ENCODE results near the gene AHCYL2.
"Not testable (repeated sequence)": the region's sequence is repeated elsewhere in the genome, so short reads cannot be mapped to it uniquely, and the experiment has no call there.

AHCYL2 gene

DNA sequence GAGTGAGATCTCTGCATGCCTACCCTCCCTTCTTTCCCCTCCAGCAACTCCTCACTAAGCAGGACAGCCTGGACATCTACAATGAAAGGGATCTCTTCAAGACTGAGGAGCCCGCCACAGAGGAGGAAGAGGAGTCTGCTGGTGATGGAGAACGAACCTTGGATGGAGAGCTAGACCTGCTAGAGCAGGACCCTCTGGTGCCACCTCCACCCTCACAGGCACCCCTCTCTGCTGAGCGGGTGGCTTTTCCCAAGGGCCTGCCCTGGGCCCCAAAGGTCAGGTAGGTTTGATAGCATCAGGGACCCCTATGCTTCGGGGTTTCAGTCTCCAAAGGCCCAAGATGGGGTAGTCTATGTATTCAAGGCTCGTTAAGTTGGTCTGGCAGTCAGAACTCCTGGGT, 233.3 kb downstream of the AHCYL2 start:
- DNase-seq: no peak

DNA sequence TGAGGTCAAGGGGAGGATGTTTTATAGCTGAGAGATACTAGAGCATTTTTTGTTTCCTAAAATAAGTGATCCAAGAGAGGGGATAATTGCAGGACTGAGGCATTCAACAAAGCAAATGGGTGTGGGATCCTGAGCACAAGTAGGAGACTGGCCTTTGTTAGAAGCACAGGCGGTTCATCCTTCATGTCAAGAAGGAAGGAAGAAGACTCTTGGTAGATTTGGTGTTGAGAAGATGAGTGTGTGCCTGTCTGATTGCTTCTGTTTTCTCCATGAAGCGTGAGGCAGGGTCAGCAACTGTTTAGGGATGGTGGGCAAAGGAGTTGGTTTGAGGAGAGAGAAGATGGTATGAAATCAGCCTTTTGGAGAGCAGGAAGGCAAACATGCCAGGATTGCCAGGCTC, 237.0 kb downstream of the AHCYL2 start:
- DNase-seq: no peak

DNA sequence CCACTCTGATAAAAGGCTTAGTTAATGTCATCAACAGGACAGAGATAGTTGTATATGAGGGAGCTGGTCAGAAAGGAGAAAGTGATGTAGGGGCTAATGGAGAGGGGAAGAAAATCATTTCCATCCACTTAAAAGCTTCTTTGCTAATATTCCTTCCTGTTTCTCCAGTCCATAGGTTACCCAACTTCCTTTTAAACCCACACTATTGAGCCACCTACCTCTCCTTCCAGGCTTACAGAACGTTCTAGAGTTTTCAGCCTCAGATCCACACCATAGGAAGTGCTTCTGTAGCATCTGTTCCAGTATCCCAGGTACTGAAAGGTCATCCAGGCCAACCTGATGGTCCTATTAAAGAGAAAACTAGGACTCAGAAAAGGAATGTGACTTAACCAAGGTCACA, 237.6 kb downstream of the AHCYL2 start:
- no peak for DNase-seq

DNA sequence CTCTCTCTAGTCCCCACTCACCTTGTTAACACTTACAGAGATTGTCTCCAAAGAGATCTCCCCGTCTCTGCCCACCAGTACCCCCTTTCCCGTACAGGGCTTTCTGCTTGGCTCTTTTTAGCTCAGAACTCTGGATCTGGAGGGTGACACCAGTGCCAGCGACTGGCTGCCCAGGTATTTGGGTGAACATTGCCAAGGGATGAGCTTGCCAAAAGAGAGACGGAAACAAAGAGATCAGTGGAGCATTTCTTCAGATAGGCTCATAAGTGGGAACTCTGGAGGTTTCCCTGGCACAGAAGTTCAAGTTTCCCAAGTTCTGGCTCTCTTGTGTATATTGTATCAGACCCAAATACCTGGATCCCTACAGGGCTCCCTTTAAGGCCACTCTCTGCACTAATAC, 239.4 kb downstream of the AHCYL2 start:
- DNase-seq: no peak

DNA sequence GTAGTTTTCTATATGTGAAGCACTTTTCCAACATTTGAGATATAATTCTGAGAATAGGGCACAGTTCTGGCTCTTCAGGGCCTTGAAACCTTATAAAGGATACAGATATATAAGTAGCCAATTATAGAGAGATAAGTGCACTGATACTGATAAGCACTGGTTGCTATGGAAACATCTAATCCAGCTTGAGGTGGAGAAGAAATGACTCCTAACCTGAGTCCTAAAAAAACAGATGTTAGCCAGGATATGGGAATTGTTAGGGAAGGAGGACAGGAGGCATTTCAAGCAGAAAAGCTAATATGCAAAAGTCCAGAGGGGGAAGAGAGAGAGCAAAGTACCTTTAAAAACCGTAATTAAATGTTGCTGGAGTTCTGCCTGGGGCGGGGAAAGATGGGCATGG, 240.2 kb downstream of the AHCYL2 start:
- no peak for DNase-seq

DNA sequence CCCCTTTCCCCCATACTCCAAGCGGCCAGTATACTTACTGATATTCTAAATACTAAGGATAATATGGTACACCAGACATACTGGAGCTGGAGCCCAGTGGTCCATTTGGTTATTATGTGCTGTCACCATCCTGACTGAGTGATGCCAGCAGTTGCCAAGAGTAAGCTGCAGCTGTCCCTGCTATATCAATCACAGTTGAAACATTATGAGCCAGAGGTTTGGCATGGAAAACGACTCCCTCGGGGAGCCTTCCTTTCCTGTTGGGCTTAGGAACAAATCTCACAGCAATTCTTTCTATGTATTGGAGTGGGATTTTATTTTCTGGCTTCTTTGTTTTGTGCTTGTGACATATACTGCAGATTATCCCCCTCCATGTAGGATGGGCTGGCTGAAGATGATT, 242.0 kb downstream of the AHCYL2 start:
- no peak for DNase-seq

DNA sequence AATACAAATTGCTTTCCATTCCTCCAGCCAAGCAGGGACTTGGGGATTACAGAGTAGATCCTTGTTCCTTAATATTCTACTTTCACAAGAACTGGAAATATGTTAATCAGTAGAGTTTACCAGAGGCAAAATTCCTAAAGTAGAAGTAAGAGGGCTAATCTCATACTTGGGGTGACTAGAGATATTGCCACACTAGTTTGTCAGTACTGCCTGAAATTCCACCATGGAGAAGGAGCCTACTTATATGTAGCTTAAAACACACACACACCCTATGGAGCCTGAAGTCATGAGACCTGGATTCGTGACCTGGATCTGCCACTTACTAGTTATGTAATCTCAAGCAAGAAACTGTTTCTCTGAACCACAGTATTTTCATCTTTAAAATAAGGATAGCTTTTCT, 243.3 kb downstream of the AHCYL2 start:
- DNase-seq: no peak

DNA sequence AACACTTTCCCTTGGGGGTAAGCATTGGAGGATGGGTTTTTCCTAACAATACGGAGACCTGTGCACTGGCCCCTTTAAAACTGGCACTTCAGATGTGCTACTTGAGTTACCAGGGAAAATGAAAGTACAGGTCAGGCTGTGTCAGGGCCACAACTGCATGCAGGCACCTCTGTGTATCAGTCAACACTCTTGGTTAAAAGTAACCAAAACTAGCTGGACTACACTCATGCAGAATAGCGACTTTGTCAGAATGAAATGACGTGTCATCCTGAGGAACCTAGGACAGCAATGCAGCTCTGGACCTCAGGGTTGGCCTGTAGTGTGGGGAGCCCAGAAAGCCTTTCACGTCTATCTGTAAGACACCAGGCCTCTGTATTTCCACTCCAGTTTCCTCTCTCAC, 243.7 kb downstream of the AHCYL2 start:
- no peak for DNase-seq

DNA sequence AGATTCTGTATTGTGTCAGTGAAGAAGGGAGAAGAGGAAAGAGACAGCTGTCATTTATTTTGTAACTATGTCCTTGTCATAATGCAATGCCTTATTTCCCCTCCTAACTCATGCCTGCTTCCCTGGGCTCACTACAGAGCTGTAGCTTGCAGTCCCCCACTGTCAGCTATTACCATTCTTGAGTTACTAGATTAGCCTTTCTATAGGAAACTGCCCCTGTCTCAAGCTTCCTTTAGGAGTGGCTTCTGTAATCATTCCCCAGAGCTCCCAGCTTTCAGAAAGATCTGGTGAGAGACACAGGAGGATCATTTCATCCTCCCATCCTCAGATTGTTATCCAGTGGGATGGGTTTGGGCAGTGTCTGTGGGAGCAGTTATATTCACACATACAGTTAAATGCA, 245.1 kb downstream of the AHCYL2 start:
- no peak for DNase-seq

DNA sequence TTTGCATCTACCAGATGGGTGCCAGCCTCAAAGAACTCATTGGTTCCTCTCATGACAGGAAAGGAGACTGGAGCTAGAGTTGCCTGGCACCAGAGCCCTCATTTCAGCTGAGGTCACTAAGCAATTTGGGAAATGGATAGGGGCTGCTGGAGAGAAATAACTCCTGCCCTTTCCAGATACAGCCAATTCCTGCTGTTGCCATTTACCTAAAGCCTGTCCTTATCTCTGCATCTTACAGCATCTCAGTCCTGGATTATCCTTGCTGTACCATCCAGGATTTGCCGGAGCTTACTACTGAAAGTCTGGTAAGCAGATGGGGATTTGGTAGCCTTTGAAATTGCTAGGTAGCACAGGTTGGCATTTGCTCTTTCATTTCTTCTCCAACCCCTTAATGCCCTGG, 245.6 kb downstream of the AHCYL2 start:
- no peak for DNase-seq

DNA sequence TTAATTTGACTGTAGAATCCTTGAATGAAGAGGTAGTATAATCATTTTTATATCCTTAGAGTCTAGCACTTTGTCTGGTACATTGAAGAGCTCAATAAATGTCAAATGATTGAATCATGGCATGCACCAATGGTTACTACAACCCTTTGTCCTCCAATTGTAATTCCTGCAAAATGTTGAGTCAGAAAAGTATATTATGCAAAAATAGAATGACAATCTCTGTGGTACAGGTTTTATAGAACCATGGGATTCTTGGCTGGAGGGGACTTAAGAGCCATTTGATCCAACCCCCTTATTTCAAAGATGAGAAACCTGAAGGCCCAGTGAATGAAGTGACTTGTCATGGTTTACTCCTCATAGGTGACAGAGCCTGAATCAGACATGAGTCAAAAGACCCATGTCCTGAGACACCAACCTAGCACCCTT, 246.6 kb downstream of the AHCYL2 start:
- no peak for DNase-seq

DNA sequence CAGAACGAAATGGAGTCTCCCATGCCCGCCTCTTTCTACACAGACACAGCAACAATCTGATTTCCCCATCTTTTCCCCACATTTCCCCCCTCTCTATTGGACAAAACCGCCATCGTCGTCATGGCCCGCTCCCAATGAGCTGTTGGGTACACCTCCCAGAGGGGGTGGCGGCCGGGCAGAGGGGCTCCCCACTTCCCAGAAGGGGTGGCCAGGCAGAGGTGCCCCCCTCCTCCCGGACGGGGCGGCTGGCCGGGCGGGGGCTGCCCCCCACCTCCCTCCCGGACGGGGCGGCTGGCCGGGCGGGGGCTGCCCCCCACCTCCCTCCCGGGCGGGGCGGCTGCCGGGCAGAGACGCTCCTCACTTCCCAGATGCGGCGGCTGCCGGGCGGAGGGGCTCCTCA, 251.1 kb downstream of the AHCYL2 start:
- DNase-seq: not testable (repeated sequence)

DNA sequence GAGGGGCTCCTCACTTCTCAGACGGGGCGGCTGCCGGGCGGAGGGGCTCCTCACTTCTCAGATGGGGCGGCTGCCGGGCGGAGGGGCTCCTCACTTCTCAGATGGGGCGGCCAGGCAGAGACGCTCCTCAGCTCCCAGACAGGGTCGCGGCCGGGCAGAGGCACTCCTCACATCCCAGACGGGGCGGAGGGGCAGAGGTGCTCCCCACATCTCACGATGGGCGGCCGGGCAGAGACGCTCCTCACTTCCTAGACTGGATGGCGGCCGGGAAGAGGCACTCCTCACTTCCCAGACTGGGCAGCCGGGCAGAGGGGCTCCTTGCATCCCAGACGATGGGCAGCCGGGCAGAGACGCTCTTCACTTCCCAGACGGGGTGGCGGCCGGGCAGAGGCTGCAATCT, 251.6 kb downstream of the AHCYL2 start:
- DNase-seq: not testable (repeated sequence)
